ENCODE results near the gene NRCAM. TPM values are rescaled to one million over a fixed set of nuclear protein-coding genes. Genes with fewer than 3 reads are reported as not detected.
A peak's percentile ranks its signal among the peaks of the same experiment; 100 is the strongest.

Gene NRCAM
- total and polyA plus RNA-seq, 2 of the 13 experiments (the other 11 are each of a cell fraction or from before 2014, with no cell fraction given) = 0.31 to 0.33 TPM

DNA sequence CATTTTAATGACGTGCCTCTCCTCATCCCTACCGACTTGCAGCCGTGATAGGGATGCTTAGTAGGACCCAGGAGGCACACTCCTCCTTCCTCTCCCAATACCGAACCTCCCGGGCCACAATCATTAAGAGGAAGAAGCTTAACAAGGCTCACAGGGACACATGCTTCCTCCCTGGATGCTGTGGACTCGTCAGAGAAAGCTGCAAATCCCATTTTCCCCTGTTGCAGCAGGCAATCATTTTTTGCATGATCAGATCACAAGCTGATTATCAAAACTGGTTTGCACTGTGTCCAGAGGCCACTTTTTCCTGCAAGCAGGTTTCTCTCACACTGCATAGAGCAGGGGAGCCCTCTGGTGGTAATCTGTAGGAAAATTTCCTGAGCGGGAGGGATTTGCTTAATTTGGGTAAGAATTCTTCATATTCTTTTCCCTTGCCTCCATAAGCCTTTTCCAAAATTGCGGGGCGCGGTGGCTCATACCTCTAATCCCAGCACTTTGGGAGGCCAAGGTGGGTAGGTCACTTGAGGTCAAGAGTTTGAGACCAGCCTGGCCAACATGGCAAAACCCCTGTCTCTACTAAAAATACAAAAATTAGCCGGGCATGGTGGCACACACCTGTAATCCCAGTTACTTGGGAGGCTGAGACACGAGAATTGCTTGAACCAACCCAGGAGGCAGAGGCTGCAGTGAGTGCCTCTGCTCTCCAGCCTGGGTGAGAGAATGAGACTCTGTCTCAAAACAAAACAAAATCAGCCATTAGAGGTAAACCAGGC lies 310.0 kb downstream of the NRCAM start:
- Histone ChIP-seq H3K4me3 (replicated peaks in 1 of 3; ENCODE audit: insufficient read depth in 1 of 3, low read depth in 2 of 3, low read length in 3 of 3) (no peak overlapping the region; a peak in 1 of 6 replicates), H3K27ac (ENCODE audit: extremely low read length, insufficient read depth, low read length) (no peak overlapping the region), H2AFZ (ENCODE audit: low read length) (no peak overlapping the region), H4K20me1 (ENCODE audit: insufficient read depth, low read length) (no peaks in the 10 kb centered on the region), H3K9ac (ENCODE audit: insufficient read depth, low read depth, low read length) (no peak overlapping the region), H3K9me3 (ENCODE audit: low read length) (no peaks in the 10 kb centered on the region), H3K4me2 (ENCODE audit: low read depth, low read length) (peak overlapping the region; percentile 40), H3K36me3 (replicated peaks in 1 of 2; ENCODE audit: control insufficient read depth in 1 of 2, insufficient read depth in 2 of 2, low read length in 2 of 2) (no peaks in the 10 kb centered on the region), H3K27me3 (ENCODE audit: control insufficient read depth in 1 of 2, insufficient read depth in 2 of 2, low read length in 2 of 2) (peaks cover 0 to 9% of the 10 kb centered on the region in 2 experiments; a peak in 1 of 5 replicates), H3K4me1 (ENCODE audit: insufficient read depth, low read length) (no peaks in the 10 kb centered on the region), H3K79me2 (ENCODE audit: insufficient read depth, low read length) (no peaks in the 10 kb centered on the region)
- 15% methylated on average over 12 of the region's 12 CpGs for WGBS (ENCODE audit: low lambda C conversion rate)
- POLR2A ChIA-PET = no interaction called here
- FAIRE-seq = peak; percentile 81
- peak; percentile 89 for ATAC-seq
- in situ Hi-C loops (cut with HindIII; ENCODE audit: extremely low pct_ligation_motif_present, low pct_unique_long_range_greater_than_20kb) = loop anchor here (5.0 kb wide), 1 partner anchor 39 kb away; no protein-coding TSS in a partner anchor
- intact Hi-C loops (cut with micrococcal nuclease; ENCODE audit: unreplicated experiment) = loop anchor here (1.0 to 10.0 kb wide), 5 partner anchors 32 to 681 kb away; partner anchors contain the start of gene CBLL1
- peak; percentile 72 for DNase-seq (ENCODE audit: low spot score)
- BruUV-seq (replicated peaks) = no TSS peak
- CTCF ChIA-PET (ENCODE audit: low intra/inter-chr PET ratio, low total read pairs) = interaction anchor here (0.8 to 1.4 kb wide), 2 partner anchors 32 to 266 kb away, joined by 3 to 10 read pairs; no protein-coding TSS in a partner anchor
- TF ChIP-seq ZNF674 (CRISPR knock-in tag; IDR thresholded peaks at IDR 0.05; ENCODE audit: low read depth) (no peak), TCF7L2 (IDR thresholded peaks at IDR 0.05; ENCODE audit: low read depth, low read length) (no peak), RFXANK (CRISPR knock-in tag; IDR thresholded peaks at IDR 0.05) (no peak), ZEB1 (IDR thresholded peaks at IDR 0.05; ENCODE audit: insufficient replicate concordance, low read depth) (no peak), ZNF251 (CRISPR knock-in tag; IDR thresholded peaks at IDR 0.05) (no peak), MIER3 (CRISPR knock-in tag; IDR thresholded peaks at IDR 0.05; ENCODE audit: borderline replicate concordance) (no peak), SP1 (IDR thresholded peaks at IDR 0.05) (no peak), SP1 (CRISPR knock-in tag; IDR thresholded peaks at IDR 0.05) (no peak), CAMTA2 (CRISPR knock-in tag; IDR thresholded peaks at IDR 0.05; ENCODE audit: borderline replicate concordance) (no peak), DPF2 (CRISPR knock-in tag; IDR thresholded peaks at IDR 0.05; ENCODE audit: borderline replicate concordance, low read depth) (no peak), HDAC2 (CRISPR knock-in tag; IDR thresholded peaks at IDR 0.05) (no peak), ZNF24 (IDR thresholded peaks at IDR 0.05) (no peak), ZNF761 (CRISPR knock-in tag; conservative IDR thresholded peaks at IDR 0.05) (no peak), RXRA (CRISPR knock-in tag; IDR thresholded peaks at IDR 0.05) (no peak)
- TF ChIP-seq, protein P1, sequence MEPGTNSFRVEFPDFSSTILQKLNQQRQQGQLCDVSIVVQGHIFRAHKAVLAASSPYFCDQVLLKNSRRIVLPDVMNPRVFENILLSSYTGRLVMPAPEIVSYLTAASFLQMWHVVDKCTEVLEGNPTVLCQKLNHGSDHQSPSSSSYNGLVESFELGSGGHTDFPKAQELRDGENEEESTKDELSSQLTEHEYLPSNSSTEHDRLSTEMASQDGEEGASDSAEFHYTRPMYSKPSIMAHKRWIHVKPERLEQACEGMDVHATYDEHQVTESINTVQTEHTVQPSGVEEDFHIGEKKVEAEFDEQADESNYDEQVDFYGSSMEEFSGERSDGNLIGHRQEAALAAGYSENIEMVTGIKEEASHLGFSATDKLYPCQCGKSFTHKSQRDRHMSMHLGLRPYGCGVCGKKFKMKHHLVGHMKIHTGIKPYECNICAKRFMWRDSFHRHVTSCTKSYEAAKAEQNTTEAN (CRISPR knock-in tag; conservative IDR thresholded peaks at IDR 0.05) = no peak
- TF ChIP-seq, protein P2, sequence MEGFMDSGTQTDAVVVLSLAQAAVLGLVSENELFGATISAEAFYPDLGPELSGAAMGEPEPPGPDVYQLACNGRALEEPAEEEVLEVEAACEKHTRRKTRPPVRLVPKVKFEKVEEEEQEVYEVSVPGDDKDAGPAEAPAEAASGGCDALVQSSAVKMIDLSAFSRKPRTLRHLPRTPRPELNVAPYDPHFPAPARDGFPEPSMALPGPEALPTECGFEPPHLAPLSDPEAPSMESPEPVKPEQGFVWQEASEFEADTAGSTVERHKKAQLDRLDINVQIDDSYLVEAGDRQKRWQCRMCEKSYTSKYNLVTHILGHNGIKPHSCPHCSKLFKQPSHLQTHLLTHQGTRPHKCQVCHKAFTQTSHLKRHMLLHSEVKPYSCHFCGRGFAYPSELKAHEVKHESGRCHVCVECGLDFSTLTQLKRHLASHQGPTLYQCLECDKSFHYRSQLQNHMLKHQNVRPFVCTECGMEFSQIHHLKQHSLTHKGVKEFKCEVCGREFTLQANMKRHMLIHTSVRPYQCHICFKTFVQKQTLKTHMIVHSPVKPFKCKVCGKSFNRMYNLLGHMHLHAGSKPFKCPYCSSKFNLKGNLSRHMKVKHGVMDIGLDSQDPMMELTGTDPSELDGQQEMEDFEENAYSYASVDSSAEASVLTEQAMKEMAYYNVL (CRISPR knock-in tag; IDR thresholded peaks at IDR 0.05; ENCODE audit: borderline replicate concordance) = no peak
- TF ChIP-seq, protein P3, sequence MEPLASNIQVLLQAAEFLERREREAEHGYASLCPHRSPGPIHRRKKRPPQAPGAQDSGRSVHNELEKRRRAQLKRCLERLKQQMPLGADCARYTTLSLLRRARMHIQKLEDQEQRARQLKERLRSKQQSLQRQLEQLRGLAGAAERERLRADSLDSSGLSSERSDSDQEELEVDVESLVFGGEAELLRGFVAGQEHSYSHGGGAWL (CRISPR knock-in tag; IDR thresholded peaks at IDR 0.05) = 0 out of 2 replicates have a peak, but pooled peaks have one; percentile 37
- TF ChIP-seq, protein P4, sequence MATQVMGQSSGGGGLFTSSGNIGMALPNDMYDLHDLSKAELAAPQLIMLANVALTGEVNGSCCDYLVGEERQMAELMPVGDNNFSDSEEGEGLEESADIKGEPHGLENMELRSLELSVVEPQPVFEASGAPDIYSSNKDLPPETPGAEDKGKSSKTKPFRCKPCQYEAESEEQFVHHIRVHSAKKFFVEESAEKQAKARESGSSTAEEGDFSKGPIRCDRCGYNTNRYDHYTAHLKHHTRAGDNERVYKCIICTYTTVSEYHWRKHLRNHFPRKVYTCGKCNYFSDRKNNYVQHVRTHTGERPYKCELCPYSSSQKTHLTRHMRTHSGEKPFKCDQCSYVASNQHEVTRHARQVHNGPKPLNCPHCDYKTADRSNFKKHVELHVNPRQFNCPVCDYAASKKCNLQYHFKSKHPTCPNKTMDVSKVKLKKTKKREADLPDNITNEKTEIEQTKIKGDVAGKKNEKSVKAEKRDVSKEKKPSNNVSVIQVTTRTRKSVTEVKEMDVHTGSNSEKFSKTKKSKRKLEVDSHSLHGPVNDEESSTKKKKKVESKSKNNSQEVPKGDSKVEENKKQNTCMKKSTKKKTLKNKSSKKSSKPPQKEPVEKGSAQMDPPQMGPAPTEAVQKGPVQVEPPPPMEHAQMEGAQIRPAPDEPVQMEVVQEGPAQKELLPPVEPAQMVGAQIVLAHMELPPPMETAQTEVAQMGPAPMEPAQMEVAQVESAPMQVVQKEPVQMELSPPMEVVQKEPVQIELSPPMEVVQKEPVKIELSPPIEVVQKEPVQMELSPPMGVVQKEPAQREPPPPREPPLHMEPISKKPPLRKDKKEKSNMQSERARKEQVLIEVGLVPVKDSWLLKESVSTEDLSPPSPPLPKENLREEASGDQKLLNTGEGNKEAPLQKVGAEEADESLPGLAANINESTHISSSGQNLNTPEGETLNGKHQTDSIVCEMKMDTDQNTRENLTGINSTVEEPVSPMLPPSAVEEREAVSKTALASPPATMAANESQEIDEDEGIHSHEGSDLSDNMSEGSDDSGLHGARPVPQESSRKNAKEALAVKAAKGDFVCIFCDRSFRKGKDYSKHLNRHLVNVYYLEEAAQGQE (IDR thresholded peaks at IDR 0.05; ENCODE audit: borderline replicate concordance in 1 of 2, low read depth in 1 of 2, low read length in 2 of 2) = no peak

All from HepG2 (cell line).